GM18858 (cell line): Measurements from ENCODE around the gene ZNF280B.
"Not testable (repeated sequence)": the region's sequence is repeated elsewhere in the genome, so short reads cannot be mapped to it uniquely, and the experiment has no call there.

Experiments used
- ATAC-seq: cut with Tn5 transposase; IDR thresholded peaks from one replicate; pipeline ENCODE4 v1.9.1; 2021; ENCODE audit not compliant: unreplicated experiment

The ZNF280B gene

GRCh38 chr22:22465782-22466181 is 42.8 kb downstream of the ZNF280B start:
- ATAC-seq: no peak

DNA sequence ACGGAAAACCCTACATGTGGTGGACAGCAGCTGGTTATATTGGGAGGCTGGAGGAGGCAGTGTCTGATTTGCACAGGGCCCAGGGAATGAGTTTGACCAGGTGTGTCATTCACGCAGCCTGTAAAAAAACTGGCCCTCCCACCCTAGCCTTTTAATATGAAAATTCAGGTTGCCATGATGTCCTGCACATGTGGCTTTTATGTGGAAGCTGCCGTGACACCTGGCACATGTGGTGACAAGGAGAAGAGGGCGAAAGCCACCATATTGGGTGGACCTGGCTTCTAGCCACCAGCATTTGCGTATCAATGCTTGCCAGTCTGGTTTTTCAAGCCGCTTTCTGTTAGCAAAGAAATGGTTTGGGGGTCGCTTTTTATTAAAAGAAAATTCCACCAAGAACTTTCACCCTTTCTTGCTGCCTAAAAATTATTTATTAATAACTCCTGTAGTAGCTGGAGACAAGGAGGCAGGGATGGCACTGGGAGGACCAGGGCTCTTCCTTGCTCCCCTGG is 43.4 kb downstream of the ZNF280B start:
- no peak for ATAC-seq

- ATAC-seq: no peak
Observed at GRCh38 chr22:22464541-22465054, 43.9 kb downstream of the ZNF280B start.

DNA sequence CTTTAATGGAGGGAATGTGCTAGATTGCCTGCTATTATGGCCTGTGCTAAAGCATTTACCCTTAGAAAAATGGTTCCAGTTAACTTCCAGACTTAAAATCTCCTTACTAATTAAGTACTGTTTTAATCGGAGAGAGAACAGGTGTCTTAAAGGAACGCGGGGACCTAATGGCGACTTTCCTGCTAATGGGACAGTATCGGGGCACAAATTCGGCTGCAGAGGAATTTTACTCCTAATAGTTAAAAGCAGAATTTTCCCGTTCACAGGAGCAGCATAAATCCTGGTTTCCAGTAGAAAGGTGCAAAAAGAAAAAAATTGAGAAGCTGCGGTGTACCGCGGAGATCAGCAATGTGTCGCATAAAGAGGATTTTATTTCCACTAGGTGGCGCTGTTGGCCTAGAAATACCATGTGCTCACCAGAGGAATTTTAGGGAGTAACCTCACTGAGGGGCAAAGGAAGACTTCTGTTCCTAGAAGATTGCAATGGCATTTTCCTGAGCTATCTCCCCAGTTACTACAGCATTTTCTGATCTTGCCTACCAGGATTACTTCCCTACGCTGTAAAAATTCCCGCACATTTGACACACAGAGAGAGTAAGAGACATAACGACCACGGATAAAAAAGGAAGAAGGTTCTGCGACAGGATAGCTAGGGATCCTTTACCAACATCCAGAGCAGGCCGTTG is 44.5 kb downstream of the ZNF280B start:
- no peak for ATAC-seq

- no peak for ATAC-seq
Observed at GRCh38 chr22:22462813-22463567, 45.6 kb downstream of the ZNF280B start.

- no peak for ATAC-seq
Observed at GRCh38 chr22:22461583-22461982, 47.0 kb downstream of the ZNF280B start.

DNA sequence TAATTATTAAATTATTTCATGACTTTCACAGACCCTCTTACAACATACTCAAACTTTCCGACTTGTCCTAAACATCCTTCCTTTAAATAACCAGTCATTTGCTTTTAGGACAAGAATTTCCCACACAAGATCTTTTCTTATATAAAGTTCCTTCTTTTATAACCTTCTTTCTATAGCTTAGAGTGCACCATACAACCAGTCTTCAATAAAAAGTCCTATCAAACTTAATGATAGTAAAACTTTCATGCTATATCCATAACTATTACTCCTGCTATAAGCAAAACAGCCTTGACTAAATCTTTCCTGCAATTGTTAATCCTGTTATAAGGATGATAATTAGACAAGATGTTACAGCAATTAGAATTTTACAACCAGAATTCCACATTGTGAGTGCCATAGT is 47.4 kb downstream of the ZNF280B start:
- no peak for ATAC-seq

DNA sequence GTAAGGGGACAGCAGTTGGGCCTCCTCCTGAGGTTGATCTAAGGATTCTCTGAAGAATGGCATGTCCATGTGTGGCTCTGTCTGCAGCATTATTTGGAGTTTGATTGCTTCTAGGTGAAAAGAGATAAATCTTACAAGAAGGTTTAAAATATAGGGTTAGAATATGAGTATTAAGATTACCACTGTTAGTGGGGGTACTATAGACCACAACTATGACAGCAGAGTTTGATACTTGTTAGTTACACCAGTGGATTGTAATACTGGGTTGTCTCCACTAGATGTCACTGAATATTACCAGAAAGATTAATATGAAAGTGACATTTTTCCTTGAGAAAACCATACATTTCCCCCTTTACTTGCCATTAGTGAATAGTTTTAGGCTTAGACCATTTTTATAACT is 47.9 kb downstream of the ZNF280B start:
- no peak for ATAC-seq

- ATAC-seq: no peak
Observed at GRCh38 chr22:22460060-22460459, 48.5 kb downstream of the ZNF280B start.

DNA sequence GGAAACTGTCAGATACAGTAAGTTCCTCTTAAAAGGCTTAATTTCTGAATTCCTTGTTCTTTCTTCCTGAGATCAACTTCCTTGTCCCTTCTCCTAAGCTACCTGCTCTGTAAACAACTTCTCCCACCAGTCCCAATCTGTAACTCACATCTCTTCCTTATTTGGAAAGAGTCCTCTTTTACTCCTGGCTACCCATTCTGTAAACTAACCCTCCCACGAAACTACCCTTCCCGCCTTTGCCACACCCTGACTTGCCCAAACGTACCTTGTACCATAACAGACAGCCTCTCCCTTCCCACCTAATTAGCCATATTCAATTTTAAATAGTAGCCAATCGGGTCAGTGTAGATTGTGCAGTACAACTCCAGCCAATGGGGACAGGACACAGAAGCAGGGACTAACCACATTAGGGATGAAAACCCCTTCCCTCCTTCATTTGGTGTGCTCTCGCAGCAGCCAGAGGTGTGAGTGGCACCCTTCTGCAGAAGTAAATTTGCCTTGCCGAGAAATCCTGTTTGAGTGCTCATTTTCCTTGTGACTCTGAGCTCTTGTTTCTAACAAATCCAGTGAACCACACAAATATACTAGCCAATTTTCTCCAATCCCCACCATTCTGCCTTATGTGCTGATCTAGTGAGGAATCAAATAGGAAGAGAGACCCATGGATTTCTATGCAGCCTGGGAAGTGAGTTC is 49.5 kb downstream of the ZNF280B start:
- no peak for ATAC-seq

DNA sequence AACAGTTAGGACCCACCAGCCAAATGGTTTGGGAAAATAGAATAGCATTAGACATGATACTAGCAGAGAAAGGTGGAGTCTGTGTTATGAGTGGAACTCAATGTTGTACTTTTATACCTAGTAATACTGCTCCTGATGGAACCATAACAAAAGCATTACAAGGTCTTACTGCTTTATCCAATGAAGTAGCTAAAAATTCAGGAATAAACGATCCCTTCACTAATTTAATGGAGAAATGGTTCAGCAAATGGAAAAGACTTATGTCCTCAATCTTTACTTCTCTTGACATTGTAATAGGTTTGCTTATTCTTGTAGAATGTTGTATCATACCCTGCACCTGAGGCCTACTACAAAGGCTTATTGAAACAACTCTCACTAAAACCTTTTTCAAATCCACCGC is 50.2 kb downstream of the ZNF280B start:
- ATAC-seq: no peak

DNA sequence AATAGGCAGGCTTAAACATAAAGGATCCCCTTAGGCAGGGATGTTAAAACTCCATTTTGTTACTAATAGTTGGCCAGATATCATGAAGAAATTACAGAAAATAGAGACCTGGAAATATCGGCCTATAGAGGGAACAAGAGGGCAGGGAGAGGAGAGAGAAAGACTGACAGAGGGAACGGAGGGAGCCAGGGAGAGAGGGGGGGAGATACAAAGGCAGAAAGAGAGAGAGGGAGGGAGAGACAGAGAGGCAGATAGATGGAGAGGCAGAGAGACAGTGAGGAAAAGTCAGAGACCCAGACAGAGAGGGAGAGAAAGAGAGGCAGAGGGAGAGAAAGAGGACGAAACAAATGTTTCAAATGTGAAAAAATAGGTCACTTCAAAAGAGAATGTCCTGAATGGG is 53.5 kb downstream of the ZNF280B start:
- ATAC-seq: no peak

DNA sequence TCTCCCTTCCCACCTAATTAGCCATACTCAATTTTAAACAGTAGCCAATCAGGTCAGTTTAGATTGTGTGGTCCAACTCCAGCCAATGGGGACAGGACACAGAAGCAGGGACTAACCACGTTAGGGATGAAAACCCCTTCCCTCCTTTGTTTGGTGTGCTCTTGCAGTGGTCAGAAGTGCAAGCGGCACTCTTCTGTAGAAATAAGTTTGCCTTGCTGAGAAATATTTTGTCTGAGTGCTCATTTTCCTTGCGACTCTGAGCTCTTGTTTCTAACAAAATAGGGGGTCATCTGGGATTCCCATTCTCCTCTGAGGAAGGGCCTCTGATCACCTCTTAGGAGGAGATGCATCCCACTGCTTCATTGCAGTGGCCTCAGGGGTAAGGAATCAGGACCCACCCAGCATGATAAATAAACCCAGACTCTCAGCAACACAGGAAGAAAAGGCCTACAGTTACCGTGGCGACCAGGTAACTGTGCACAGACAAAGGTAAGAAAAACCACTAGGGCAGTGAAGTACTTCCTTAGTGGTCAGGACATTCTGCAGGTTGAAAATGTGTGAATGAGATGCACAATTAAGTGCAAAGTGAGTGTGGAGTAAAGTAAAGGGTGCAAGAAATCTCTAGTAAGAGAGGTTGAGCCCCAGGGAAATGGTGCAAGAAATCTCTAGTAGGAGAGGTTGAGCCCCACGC is 55.4 kb downstream of the ZNF280B start:
- ATAC-seq: no peak

- ATAC-seq: no peak
Observed at GRCh38 chr22:22452211-22452610, 56.3 kb downstream of the ZNF280B start.

- ATAC-seq: peak; percentile 79
Observed at GRCh38 chr22:22450343-22450839, 58.2 kb downstream of the ZNF280B start.

GRCh38 chr22:22449819-22450218 is 58.7 kb downstream of the ZNF280B start:
- ATAC-seq: no peak

DNA sequence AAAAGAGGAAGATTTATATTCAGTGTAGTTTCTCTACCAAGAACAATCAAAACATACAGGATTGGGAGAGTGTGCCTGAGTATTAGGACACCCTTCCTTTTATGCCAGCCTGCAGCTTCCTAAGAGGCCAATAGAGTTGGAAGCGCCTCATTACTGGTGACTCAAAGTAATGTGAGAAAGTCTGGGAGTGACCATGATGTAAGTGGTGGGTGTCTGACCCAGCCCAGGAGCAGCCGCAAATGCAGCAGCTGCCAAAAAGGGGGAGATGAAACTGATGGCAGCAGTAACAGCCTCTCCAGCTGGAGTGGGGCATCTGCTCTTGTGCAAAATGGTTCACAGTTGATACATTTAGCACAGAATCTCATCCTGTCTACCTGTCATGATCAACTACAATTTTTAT is 62.0 kb downstream of the ZNF280B start:
- no peak for ATAC-seq

GRCh38 chr22:22444007-22444589 is 64.4 kb downstream of the ZNF280B start:
- ATAC-seq: not testable (repeated sequence)

GRCh38 chr22:22442928-22443709 is 65.4 kb downstream of the ZNF280B start:
- no peak for ATAC-seq

- ATAC-seq: not testable (repeated sequence)
Observed at GRCh38 chr22:22441626-22442025, 66.9 kb downstream of the ZNF280B start.
